ENCODE results near the gene ST8SIA4. TPM values are rescaled to one million over a fixed set of nuclear protein-coding genes. Genes with fewer than 3 reads are reported as not detected.

ST8SIA4 gene
- total and polyA plus RNA-seq, 4 donors, result 10.0 to 22.8 (median 14.8) TPM

- no CpG with 5 or more reads among the region's 5 CpGs for WGBS (ENCODE audit: insufficient coverage)
- no peak for DNase-seq (ENCODE audit: low read depth in 4 of 6, low spot score in 6 of 6)
- no peak overlapping the region for H3K4me3 ChIP-seq (ENCODE audit: low read depth, low read length)
Observed at GRCh38 chr5:100775533-100775855, 127.6 kb downstream of the ST8SIA4 start.

GRCh38 chr5:100772548-100772947, 130.5 kb downstream of the ST8SIA4 start:
- Histone ChIP-seq H3K9me3 (ENCODE audit: control insufficient read depth, insufficient read depth, low read length) (no peaks in the 10 kb centered on the region), H3K27ac (ENCODE audit: low read depth, low read length) (no peak overlapping the region), H3K36me3 (ENCODE audit: control insufficient read depth, insufficient read depth, low read length) (no peaks in the 10 kb centered on the region), H3K4me1 (ENCODE audit: control insufficient read depth, insufficient read depth, low read length) (no peaks in the 10 kb centered on the region), H3K27me3 (ENCODE audit: control insufficient read depth, insufficient read depth, low read length) (no peaks in the 10 kb centered on the region), H3K4me3 (ENCODE audit: low read depth, low read length) (no peak overlapping the region)
- DNase-seq (ENCODE audit: low read depth in 4 of 6, low spot score in 6 of 6), result peak in 2 of 6 donors; percentile 18 to 46
- WGBS (ENCODE audit: insufficient coverage), result 40% methylated on average over 1 of the region's 2 CpGs

More at GRCh38 chr5:100775533-100775855, 127.6 kb downstream of the ST8SIA4 start:
- Histone ChIP-seq H3K27ac (ENCODE audit: low read depth, low read length) (no peak overlapping the region), H3K4me1 (ENCODE audit: control insufficient read depth, insufficient read depth, low read length) (no peaks in the 10 kb centered on the region), H3K9me3 (ENCODE audit: control insufficient read depth, insufficient read depth, low read length) (no peaks in the 10 kb centered on the region), H3K27me3 (ENCODE audit: control insufficient read depth, insufficient read depth, low read length) (no peaks in the 10 kb centered on the region), H3K36me3 (ENCODE audit: control insufficient read depth, insufficient read depth, low read length) (no peaks in the 10 kb centered on the region)

GRCh38 chr5:100772006-100772405, 131.1 kb downstream of the ST8SIA4 start:
- H3K4me1 ChIP-seq (ENCODE audit: control insufficient read depth, insufficient read depth, low read length), result no peaks in the 10 kb centered on the region
- DNase-seq (ENCODE audit: low read depth in 4 of 6, low spot score in 6 of 6), result peak in 1 of 6 donors; percentile 42
- no peaks in the 10 kb centered on the region for H3K36me3 ChIP-seq (ENCODE audit: control insufficient read depth, insufficient read depth, low read length)
- H3K4me3 ChIP-seq (ENCODE audit: low read depth, low read length), result no peak overlapping the region
- no peaks in the 10 kb centered on the region for H3K27me3 ChIP-seq (ENCODE audit: control insufficient read depth, insufficient read depth, low read length)
- WGBS (ENCODE audit: insufficient coverage), result 89% methylated on average over 3 of the region's 3 CpGs
- no peaks in the 10 kb centered on the region for H3K9me3 ChIP-seq (ENCODE audit: control insufficient read depth, insufficient read depth, low read length)
- no peak overlapping the region for H3K27ac ChIP-seq (ENCODE audit: low read depth, low read length)

- no peak for DNase-seq (ENCODE audit: low read depth in 4 of 6, low spot score in 6 of 6)
- Histone ChIP-seq H3K4me3 (ENCODE audit: low read depth, low read length) (no peak overlapping the region), H3K27ac (ENCODE audit: low read depth, low read length) (no peak overlapping the region), H3K4me1 (ENCODE audit: control insufficient read depth, insufficient read depth, low read length) (no peaks in the 10 kb centered on the region), H3K27me3 (ENCODE audit: control insufficient read depth, insufficient read depth, low read length) (no peaks in the 10 kb centered on the region), H3K36me3 (ENCODE audit: control insufficient read depth, insufficient read depth, low read length) (no peaks in the 10 kb centered on the region), H3K9me3 (ENCODE audit: control insufficient read depth, insufficient read depth, low read length) (no peaks in the 10 kb centered on the region)
- no CpG with 5 or more reads among the region's 2 CpGs for WGBS (ENCODE audit: insufficient coverage)
Observed at GRCh38 chr5:100771181-100771580, 131.9 kb downstream of the ST8SIA4 start.

- Histone ChIP-seq H3K27ac (ENCODE audit: low read depth, low read length) (no peak overlapping the region), H3K9me3 (ENCODE audit: control insufficient read depth, insufficient read depth, low read length) (no peaks in the 10 kb centered on the region), H3K4me1 (ENCODE audit: control insufficient read depth, insufficient read depth, low read length) (no peaks in the 10 kb centered on the region), H3K27me3 (ENCODE audit: control insufficient read depth, insufficient read depth, low read length) (no peaks in the 10 kb centered on the region), H3K4me3 (ENCODE audit: low read depth, low read length) (no peak overlapping the region), H3K36me3 (ENCODE audit: control insufficient read depth, insufficient read depth, low read length) (no peaks in the 10 kb centered on the region)
- DNase-seq (ENCODE audit: low read depth in 4 of 6, low spot score in 6 of 6), result no peak
- 96% methylated on average over 2 of the region's 4 CpGs for WGBS (ENCODE audit: insufficient coverage)
Observed at GRCh38 chr5:100768221-100768620, 134.9 kb downstream of the ST8SIA4 start.

GRCh38 chr5:100762995-100763394, 140.1 kb downstream of the ST8SIA4 start:
- H3K36me3 ChIP-seq (ENCODE audit: control insufficient read depth, insufficient read depth, low read length), result no peaks in the 10 kb centered on the region
- no peak overlapping the region for H3K27ac ChIP-seq (ENCODE audit: low read depth, low read length)
- no peaks in the 10 kb centered on the region for H3K4me1 ChIP-seq (ENCODE audit: control insufficient read depth, insufficient read depth, low read length)
- H3K4me3 ChIP-seq (ENCODE audit: low read depth, low read length), result no peak overlapping the region
- whole genome bisulfite sequencing (ENCODE audit: insufficient coverage), result no CpG with 5 or more reads among the region's 1 CpG
- no peaks in the 10 kb centered on the region for H3K27me3 ChIP-seq (ENCODE audit: control insufficient read depth, insufficient read depth, low read length)
- no peak for DNase-seq (ENCODE audit: low read depth in 4 of 6, low spot score in 6 of 6)
- no peaks in the 10 kb centered on the region for H3K9me3 ChIP-seq (ENCODE audit: control insufficient read depth, insufficient read depth, low read length)

GRCh38 chr5:100762108-100762507, 141.0 kb downstream of the ST8SIA4 start:
- Histone ChIP-seq H3K27ac (ENCODE audit: low read depth, low read length) (no peak overlapping the region), H3K36me3 (ENCODE audit: control insufficient read depth, insufficient read depth, low read length) (no peaks in the 10 kb centered on the region), H3K9me3 (ENCODE audit: control insufficient read depth, insufficient read depth, low read length) (no peaks in the 10 kb centered on the region), H3K4me1 (ENCODE audit: control insufficient read depth, insufficient read depth, low read length) (no peaks in the 10 kb centered on the region), H3K27me3 (ENCODE audit: control insufficient read depth, insufficient read depth, low read length) (no peaks in the 10 kb centered on the region), H3K4me3 (ENCODE audit: low read depth, low read length) (no peak overlapping the region)
- DNase-seq (ENCODE audit: low read depth in 4 of 6, low spot score in 6 of 6), result no peak

GRCh38 chr5:100761192-100761591, 141.9 kb downstream of the ST8SIA4 start:
- Histone ChIP-seq H3K4me3 (ENCODE audit: low read depth, low read length) (no peak overlapping the region), H3K36me3 (ENCODE audit: control insufficient read depth, insufficient read depth, low read length) (no peaks in the 10 kb centered on the region), H3K4me1 (ENCODE audit: control insufficient read depth, insufficient read depth, low read length) (no peaks in the 10 kb centered on the region), H3K27me3 (ENCODE audit: control insufficient read depth, insufficient read depth, low read length) (no peaks in the 10 kb centered on the region), H3K27ac (ENCODE audit: low read depth, low read length) (no peak overlapping the region), H3K9me3 (ENCODE audit: control insufficient read depth, insufficient read depth, low read length) (no peaks in the 10 kb centered on the region)
- no peak for DNase-seq (ENCODE audit: low read depth in 4 of 6, low spot score in 6 of 6)

GRCh38 chr5:100760688-100761087, 142.4 kb downstream of the ST8SIA4 start:
- no peak overlapping the region for H3K27ac ChIP-seq (ENCODE audit: low read depth, low read length)

GRCh38 chr5:100758780-100759179, 144.3 kb downstream of the ST8SIA4 start:
- no peak overlapping the region for H3K27ac ChIP-seq (ENCODE audit: low read depth, low read length)
- H3K36me3 ChIP-seq (ENCODE audit: control insufficient read depth, insufficient read depth, low read length), result no peaks in the 10 kb centered on the region
- H3K27me3 ChIP-seq (ENCODE audit: control insufficient read depth, insufficient read depth, low read length), result no peaks in the 10 kb centered on the region
- H3K4me1 ChIP-seq (ENCODE audit: control insufficient read depth, insufficient read depth, low read length), result no peaks in the 10 kb centered on the region
- H3K9me3 ChIP-seq (ENCODE audit: control insufficient read depth, insufficient read depth, low read length), result no peaks in the 10 kb centered on the region
- no CpG with 5 or more reads among the region's 1 CpG for WGBS (ENCODE audit: insufficient coverage)
- no peak for DNase-seq (ENCODE audit: low read depth in 4 of 6, low spot score in 6 of 6)
- no peak overlapping the region for H3K4me3 ChIP-seq (ENCODE audit: low read depth, low read length)

More at GRCh38 chr5:100760688-100761087, 142.4 kb downstream of the ST8SIA4 start:
- no peaks in the 10 kb centered on the region for H3K9me3 ChIP-seq (ENCODE audit: control insufficient read depth, insufficient read depth, low read length)
- no peaks in the 10 kb centered on the region for H3K27me3 ChIP-seq (ENCODE audit: control insufficient read depth, insufficient read depth, low read length)
- WGBS (ENCODE audit: insufficient coverage), result no CpG with 5 or more reads among the region's 1 CpG
- H3K4me3 ChIP-seq (ENCODE audit: low read depth, low read length), result no peak overlapping the region
- H3K36me3 ChIP-seq (ENCODE audit: control insufficient read depth, insufficient read depth, low read length), result no peaks in the 10 kb centered on the region
- peak in 1 of 6 donors; percentile 44 for DNase-seq (ENCODE audit: low read depth in 4 of 6, low spot score in 6 of 6)
- no peaks in the 10 kb centered on the region for H3K4me1 ChIP-seq (ENCODE audit: control insufficient read depth, insufficient read depth, low read length)

Measured in spinal cord (tissue), 10 donors.